H1 (cell line): ENCODE results near the gene RNF187. TPM values are rescaled to one million over a fixed set of nuclear protein-coding genes. Genes with fewer than 3 reads are reported as not detected.

Experiments used
- CTCF ChIA-PET: fragments of 300-600 bp; sonication (Branson Sonifier 250); formaldehyde crosslinking; loops from one replicate; lab custom pipeline; 2021; ENCODE audit not compliant: partially characterized antibody; lab: Charles Lee
- POLR2A ChIA-PET: fragments of 300-600 bp; sonication (Branson Sonifier 250); formaldehyde crosslinking; loops from one replicate; lab custom pipeline; 2021; ENCODE audit warnings: inconsistent platforms; ENCODE audit not compliant: partially characterized antibody; lab: Charles Lee
- DNase-seq, 2 experiments: peaks; one replicate each; pipeline versions ENCODE4 v3.0.0 to v3.0.0-alpha.2; 2010 to 2022; ENCODE audit warnings: low spot score in 2 of 2, low read depth in 1 of 2, mixed read lengths in 1 of 2
- FAIRE-seq: peaks from 2 replicates; lab custom pipeline; 2011; peaks lifted over from hg19 to GRCh38; lab: Jason Lieb, UNC
- H2AFZ ChIP-seq: 2 replicates; pipeline ENCODE4 v1.8.1; 2012; ENCODE audit warnings: low read length, inconsistent platforms
- H2AK5ac ChIP-seq: 2 replicates; pipeline ENCODE4 v1.6.1; 2013; ENCODE audit warnings: low read depth, low read length
- H2BK120ac ChIP-seq: replicated peaks from 2 replicates; pipeline ENCODE3; 2013; ENCODE audit warnings: low read depth, low read length, inconsistent platforms
- H2BK12ac ChIP-seq: 2 replicates; pipeline ENCODE4 v1.6.1; 2013; ENCODE audit warnings: low read depth, low read length
- H2BK15ac ChIP-seq: 2 replicates; pipeline ENCODE4 v1.6.1; 2013; ENCODE audit warnings: low read length
- H2BK20ac ChIP-seq: 2 replicates; pipeline ENCODE4 v1.6.1; 2013; ENCODE audit warnings: low read length
- H2BK5ac ChIP-seq: 2 replicates; pipeline ENCODE4 v1.6.1; 2013; ENCODE audit warnings: low read depth, low read length
- H3K14ac ChIP-seq: 2 replicates; pipeline ENCODE4 v1.6.1; 2013; ENCODE audit warnings: inconsistent platforms; ENCODE audit not compliant: insufficient read length
- H3K18ac ChIP-seq: 2 replicates; pipeline ENCODE4 v1.6.1; 2013; ENCODE audit warnings: low read length; ENCODE audit errors: extremely low read depth
- H3K23ac ChIP-seq: 2 replicates; pipeline ENCODE4 v1.6.1; 2013; ENCODE audit warnings: inconsistent platforms; ENCODE audit not compliant: insufficient read length
- H3K23me2 ChIP-seq: 2 replicates; pipeline ENCODE4 v1.6.1; 2013; ENCODE audit warnings: low read depth, low read length
- H3K27ac ChIP-seq: 2 replicates; pipeline ENCODE4 v1.6.1; 2011; ENCODE audit warnings: low read depth, low read length, inconsistent platforms
- H3K27me3 ChIP-seq, 4 experiments: replicated peaks in 1 of 4; 1 replicate in 1 of 4; 2 replicates in 3 of 4; pipeline versions ENCODE4 v1.6.1 to v1.8.1; 2011 to 2013; ENCODE audit warnings: low read length in 3 of 4, mild to moderate bottlenecking in 3 of 4, inconsistent platforms in 2 of 4, mixed read lengths in 2 of 4, moderate library complexity in 1 of 4; ENCODE audit not compliant: control insufficient read depth in 3 of 4, insufficient read depth in 3 of 4; ENCODE audit errors: extremely low read depth in 1 of 4
- H3K36me3 ChIP-seq, 4 experiments: 2 replicates each; pipeline versions ENCODE4 v1.6.1 to v1.8.1; 2011 to 2013; ENCODE audit warnings: mild to moderate bottlenecking in 4 of 4, low read length in 3 of 4, moderate library complexity in 2 of 4, control low read depth in 1 of 4, inconsistent platforms in 1 of 4; ENCODE audit not compliant: insufficient read depth in 4 of 4, control insufficient read depth in 2 of 4
- H3K4ac ChIP-seq: replicated peaks from 2 replicates; pipeline ENCODE3; 2013; ENCODE audit warnings: low read length, low read depth, mixed read lengths, inconsistent platforms; ENCODE audit not compliant: insufficient read length
- H3K4me1 ChIP-seq, 4 experiments: replicated peaks in 1 of 4; 1 replicate in 1 of 4; 2 replicates in 3 of 4; pipeline versions ENCODE4 v1.6.1 to v1.8.1; 2011 to 2013; ENCODE audit warnings: low read length in 3 of 4, inconsistent platforms in 2 of 4, mixed read lengths in 1 of 4; ENCODE audit not compliant: insufficient read depth in 4 of 4, control insufficient read depth in 3 of 4
- H3K4me2 ChIP-seq, 2 experiments: 2 replicates each; pipeline versions ENCODE4 v1.6.1 to v1.8.1; 2011 to 2013; ENCODE audit warnings: low read depth in 2 of 2, low read length in 2 of 2, control low read depth in 1 of 2, inconsistent platforms in 1 of 2, mild to moderate bottlenecking in 1 of 2; ENCODE audit not compliant: insufficient read depth in 1 of 2
- H3K4me3 ChIP-seq, 4 experiments: fragments of 200-600, 300-600 bp in 1 of 4; sonication (generic), shearing (Covaris generic), sonication (Bioruptor Twin) in 1 of 4; 2 replicates each; pipeline versions ENCODE4 v1.5.1 to v1.8.1; 2011 to 2016; ENCODE audit warnings: low read length in 4 of 4, low read depth in 3 of 4, control low read depth in 2 of 4, inconsistent platforms in 2 of 4, mild to moderate bottlenecking in 2 of 4, mixed read lengths in 1 of 4, moderate library complexity in 1 of 4; ENCODE audit not compliant: insufficient read depth in 2 of 4; ENCODE audit errors: extremely low read depth in 1 of 4
- H3K56ac ChIP-seq: replicated peaks from 2 replicates; pipeline ENCODE3; 2013; ENCODE audit warnings: low read depth, mild to moderate bottlenecking, mixed read lengths, low read length, inconsistent platforms; ENCODE audit not compliant: insufficient read length
- H3K79me1 ChIP-seq: 2 replicates; pipeline ENCODE4 v1.6.1; 2013; ENCODE audit warnings: low read depth, low read length, control low read depth
- H3K79me2 ChIP-seq, 2 experiments: 2 replicates each; pipeline versions ENCODE4 v1.6.1 to v1.8.1; 2012 to 2013; ENCODE audit warnings: low read length in 2 of 2, mild to moderate bottlenecking in 2 of 2, inconsistent platforms in 1 of 2; ENCODE audit not compliant: insufficient read depth in 2 of 2, control insufficient read depth in 1 of 2
- H3K9ac ChIP-seq, 4 experiments: replicated peaks in 1 of 4; 1 replicate in 1 of 4; 2 replicates in 3 of 4; pipeline versions ENCODE4 v1.6.1 to v1.8.1; 2011 to 2013; ENCODE audit warnings: low read depth in 3 of 4, low read length in 3 of 4, control low read depth in 2 of 4, mild to moderate bottlenecking in 2 of 4, moderate library complexity in 2 of 4, inconsistent platforms in 1 of 4; ENCODE audit errors: extremely low read depth in 1 of 4
- H3K9me3 ChIP-seq, 2 experiments: 2 replicates each; pipeline versions ENCODE4 v1.6.1 to v1.8.1; 2012 to 2013; ENCODE audit warnings: mild to moderate bottlenecking in 2 of 2, moderate library complexity in 2 of 2, control low read depth in 1 of 2, inconsistent platforms in 1 of 2, low read depth in 1 of 2, low read length in 1 of 2, mixed read lengths in 1 of 2; ENCODE audit not compliant: insufficient read depth in 2 of 2
- H4K20me1 ChIP-seq, 2 experiments: replicated peaks in 1 of 2; 2 replicates each; pipeline versions ENCODE3 to v1.8.1; 2011 to 2013; ENCODE audit warnings: inconsistent platforms in 2 of 2, low read length in 2 of 2, mild to moderate bottlenecking in 1 of 2; ENCODE audit not compliant: insufficient read depth in 2 of 2, control insufficient read depth in 1 of 2
- H4K5ac ChIP-seq: 2 replicates; pipeline ENCODE4 v1.6.1; 2013; ENCODE audit warnings: low read length, low read depth, mixed read lengths, inconsistent platforms; ENCODE audit not compliant: insufficient read length
- H4K8ac ChIP-seq: 2 replicates; pipeline ENCODE4 v1.8.0; 2013; ENCODE audit warnings: mild to moderate bottlenecking, moderate library complexity, low read length, inconsistent platforms; ENCODE audit not compliant: insufficient read depth; ENCODE audit errors: extremely low read depth
- H4K91ac ChIP-seq: replicated peaks from 2 replicates; pipeline ENCODE3; 2013; ENCODE audit warnings: low read length, mixed read lengths, inconsistent platforms; ENCODE audit not compliant: insufficient read length
- ATF3 ChIP-seq: IDR thresholded peaks from 2 replicates; pipeline ENCODE4 v1.6.1; 2011; ENCODE audit warnings: low read depth, mild to moderate bottlenecking, low read length; ENCODE audit not compliant: insufficient read depth
- BRCA1 ChIP-seq: IDR thresholded peaks from 2 replicates; pipeline ENCODE4 v1.6.1; 2012; ENCODE audit warnings: low read depth, low read length, improper control_type of control experiment
- CBX5 ChIP-seq: fragments of 300-800, 300-1000 bp; sonication (generic); IDR thresholded peaks from 2 replicates; pipeline ENCODE4 v1.7.1; 2016; ENCODE audit warnings: antibody characterized with exemption, low read length, low read depth
- CBX8 ChIP-seq: fragments of 300-800, 300-1000 bp; sonication (generic); IDR thresholded peaks from 2 replicates; pipeline ENCODE4 v1.7.1; 2016; ENCODE audit warnings: low read depth, low read length, borderline replicate concordance
- CHD2 ChIP-seq: IDR thresholded peaks from 2 replicates; pipeline ENCODE4 v1.6.1; 2012; ENCODE audit warnings: low read length, improper control_type of control experiment
- E2F6 ChIP-seq: IDR thresholded peaks from 2 replicates; pipeline ENCODE4 v1.6.1; 2012; ENCODE audit warnings: inconsistent platforms
- GABPA ChIP-seq: IDR thresholded peaks from 2 replicates; pipeline ENCODE4 v1.6.1; 2011; ENCODE audit warnings: mild to moderate bottlenecking, low read length, moderate library complexity, borderline replicate concordance; ENCODE audit not compliant: insufficient read depth
- RNF2 ChIP-seq: fragments of 200-900, 300-1000 bp; sonication (generic); IDR thresholded peaks from 2 replicates; pipeline ENCODE4 v1.7.1; 2016; ENCODE audit warnings: borderline replicate concordance, low read depth, mild to moderate bottlenecking, antibody characterized with exemption, low read length; ENCODE audit not compliant: poor library complexity, severe bottlenecking; ENCODE audit errors: missing control alignments
- WGBS, 2 experiments: shearing (Covaris generic) in 1 of 2; methylation state at CpG; one replicate each; pipeline versions ENCODE4 v1.1.6 to v1.1.7; 2013 to 2015; ENCODE audit warnings: low lambda C conversion rate in 2 of 2, mixed read lengths in 2 of 2, inconsistent platforms in 1 of 2, low coverage in 1 of 2, missing lambda C conversion rate in 1 of 2; ENCODE audit not compliant: insufficient replicate concordance in 2 of 2, insufficient coverage in 1 of 2, insufficient read length in 1 of 2; ENCODE audit errors: extremely low coverage in 1 of 2, missing lambda C conversion rate in 1 of 2; 5-methylcytosine and 5-hydroxymethylcytosine counted together
- polyA plus RNA-seq, 7 experiments: library from polyadenylated mRNA; depleted of rRNA in 3 of 7; stranded (reverse) in 5 of 7; unstranded in 2 of 7; fragments of >200 nt in 5 of 7; fragments of 200-250 nt in 2 of 7; gene quantifications; 1 replicate in 5 of 7; 2 replicates in 1 of 7; 4 replicates in 1 of 7; pipeline versions ENCODE4 v1.2.1 to v1.2.3, GENCODE V29; 2011 to 2013; ENCODE audit warnings: missing spikeins in 2 of 7, mixed read lengths in 2 of 7
- total RNA-seq: library from RNA; stranded (reverse); fragmentation: NEBNext Ultra II Directional; extraction: Animal tissue kit (Norgen Biotek cat#: 25700); gene quantifications from 2 replicates; pipeline ENCODE4 v1.2.1, GENCODE V29; 2021

Gene RNF187
- total and polyA plus RNA-seq, 2 of the 8 experiments (the other 6 are each of a cell fraction or from before 2014, with no cell fraction given) = 47.0 to 113 TPM

GRCh38 chr1:228457396-228458176, 29.6 kb upstream of the RNF187 start:
- 0 out of 2 replicates have a peak, but pooled peaks cover 2% of the 10 kb centered on the region for H3K79me1 ChIP-seq
- H2BK120ac ChIP-seq = no peak overlapping the region
- peak overlapping the region; percentile 72 for H3K56ac ChIP-seq
- H4K5ac ChIP-seq = peak overlapping the region; percentile 62
- no peak overlapping the region for H2AK5ac ChIP-seq
- no peak overlapping the region for H2AFZ ChIP-seq
- peak; percentile 80 to 94 for DNase-seq
- peak overlapping the region; percentile 66 to 95 (median 81) for H3K9ac ChIP-seq
- peaks cover 0 to 19% of the 10 kb centered on the region in 2 experiments; a peak in 2 of 4 replicates for H3K79me2 ChIP-seq
- H4K20me1 ChIP-seq = peaks cover 0 to 15% of the 10 kb centered on the region in 2 experiments
- H3K4me3 ChIP-seq = peak overlapping the region; percentile 63 to 93 (median 87)
- no peak overlapping the region for H3K14ac ChIP-seq
- H3K23ac ChIP-seq = no peak overlapping the region
- H3K27ac ChIP-seq = peak overlapping the region; percentile 91
- peaks cover 0 to 2% (median 0%) of the 10 kb centered on the region in 4 experiments; a peak in 1 of 8 replicates for H3K36me3 ChIP-seq
- peak overlapping the region; percentile 88 for H4K8ac ChIP-seq
- POLR2A ChIA-PET = interaction anchor here (0.6 to 14.5 kb wide), 52 partner anchors 8 to 977 kb away, joined by 3 to 232 read pairs (median 6); partner anchors contain the start of genes RNF187, TRIM11 and TRIM17
- 1% methylated on average over 71 of the region's 74 CpGs; no CpG with 5 or more reads in 1 of the 2 experiments for WGBS, 2 experiments
- H2BK15ac ChIP-seq = no peak overlapping the region
- peak overlapping the region; percentile 10; the same call in 1 of the 2 replicates for H3K18ac ChIP-seq
- peaks cover 0 to 2% (median 0%) of the 10 kb centered on the region in 4 experiments; a peak in 2 of 7 replicates for H3K4me1 ChIP-seq
- FAIRE-seq = peak; percentile 80
- no peak overlapping the region for H2BK20ac ChIP-seq
- CTCF ChIA-PET = interaction anchor here (0.9 to 8.9 kb wide), 11 partner anchors 16 to 87 kb away, joined by 3 to 117 read pairs (median 4); partner anchors contain the start of gene TRIM11
- no peak overlapping the region for H3K4ac ChIP-seq
- no peak overlapping the region for H2BK12ac ChIP-seq
- no peak overlapping the region; the same call in 1 of the 2 replicates for H2BK5ac ChIP-seq
- H4K91ac ChIP-seq = peak overlapping the region; percentile 66
- 0 out of 7 replicates have a peak, but pooled peaks cover 0 to 2% (median 0%) of the 10 kb centered on the region in 4 experiments for H3K27me3 ChIP-seq
- H3K23me2 ChIP-seq = peaks cover 7% of the 10 kb centered on the region
- H3K9me3 ChIP-seq = no peaks in the 10 kb centered on the region
- H3K4me2 ChIP-seq = peak overlapping the region; percentile 94 to 96
- TF ChIP-seq CBX5 (no peak), CHD2 (peak; percentile 82), BRCA1 (no peak), ATF3 (0 out of 2 replicates have a peak, but pooled peaks have one; percentile 16), RNF2 (no peak), GABPA (peak; percentile 38; the same call in 1 of the 2 replicates), E2F6 (peak; percentile 34; the same call in 1 of the 2 replicates), CBX8 (no peak)
